Tibial nerve (tissue), 4 donors: ENCODE results near the gene RPN2.

ENCODE experiments used
- CTCF ChIP-seq, 5 experiments: fragments of 200-600 bp in 3 of 5; fragments of 450-650 bp in 2 of 5; sonication (generic) in 3 of 5; IDR thresholded peaks; one replicate each; pipeline ENCODE4 v1.5.1; 2016 to 2019; ENCODE audit warnings: antibody characterized with exemption in 5 of 5, mild to moderate bottlenecking in 3 of 5, moderate library complexity in 2 of 5
- EP300 ChIP-seq, 2 donors: sonication (generic); formaldehyde crosslinking; IDR thresholded peaks; one replicate each; pipeline ENCODE4 v1.6.1; 2017; ENCODE audit warnings: antibody characterized with exemption in 2 of 2, mild to moderate bottlenecking in 1 of 2
- POLR2A ChIP-seq, 2 donors: fragments of 450-650 bp; IDR thresholded peaks; one replicate each; pipeline ENCODE4 v1.6.1; 2017; ENCODE audit warnings: antibody characterized with exemption in 2 of 2, mild to moderate bottlenecking in 2 of 2, moderate library complexity in 2 of 2

- peak in 1 of 2 donors; percentile 25 for TF ChIP-seq EP300 (IDR thresholded peaks at IDR 0.05)
- peak; percentile 55 to 82 (median 71) for TF ChIP-seq CTCF (IDR thresholded peaks at IDR 0.05)
- no peak for TF ChIP-seq POLR2A (IDR thresholded peaks at IDR 0.05)
These were observed 23.3 kb downstream of the RPN2 start for GRCh38 chr20:37202267-37202943.
